Panc1 (cell line): ENCODE results near the gene LENEP. TPM values are rescaled to one million over a fixed set of nuclear protein-coding genes. Genes with fewer than 3 reads are reported as not detected.

Experiments used
- ATAC-seq: fragments of 200-7000 bp; cut with Tn5 transposase; 2 replicates; pipeline ENCODE4 v1.9.1; 2020; ENCODE audit warnings: mild to moderate bottlenecking, moderate library complexity
- BruUV-seq: library from RNA; stranded (reverse); fragments of 400-500 nt; replicated peaks from 2 replicates; lab custom pipeline; 2021; lab: Mats Ljungman, UMichigan
- CTCF ChIA-PET: fragments of 300-600 bp; sonication (Branson Sonifier 250); formaldehyde crosslinking; loops from one replicate; lab custom pipeline; 2022; ENCODE audit warnings: antibody characterized with exemption; lab: Charles Lee
- POLR2A ChIA-PET: fragments of 300-600 bp; sonication (Branson Sonifier 250); formaldehyde crosslinking; loops from one replicate; lab custom pipeline; 2022; ENCODE audit warnings: antibody characterized with exemption; lab: Charles Lee
- DNase-seq: peaks from one replicate; pipeline ENCODE4 v3.0.0-alpha.2; 2010; ENCODE audit warnings: low read depth, low spot score
- H3K27ac ChIP-seq: 2 replicates; pipeline ENCODE4 v1.5.1; 2011; ENCODE audit warnings: mild to moderate bottlenecking, low read length, inconsistent platforms
- H3K27me3 ChIP-seq: fragments of 200-500 bp; sonication (Bioruptor generic); 2 replicates; pipeline ENCODE4 v1.6.0; 2014; ENCODE audit warnings: low read length, inconsistent platforms; ENCODE audit not compliant: control insufficient read depth, insufficient read depth
- H3K36me3 ChIP-seq: fragments of 200-500 bp; sonication (Bioruptor generic); 2 replicates; pipeline ENCODE4 v1.5.1; 2014; ENCODE audit warnings: inconsistent platforms, mild to moderate bottlenecking, low read length, moderate library complexity; ENCODE audit not compliant: control insufficient read depth, insufficient read depth
- H3K4me1 ChIP-seq: 2 replicates; pipeline ENCODE4 v1.5.1; 2011; ENCODE audit warnings: inconsistent platforms, mild to moderate bottlenecking, low read length, moderate library complexity; ENCODE audit not compliant: control insufficient read depth, insufficient read depth
- H3K4me3 ChIP-seq, 2 experiments: 2 replicates each; pipeline ENCODE4 v1.5.1; 2011 to 2012; ENCODE audit warnings: low read depth in 2 of 2, low read length in 2 of 2, mild to moderate bottlenecking in 2 of 2, inconsistent platforms in 1 of 2, moderate library complexity in 1 of 2
- H3K9me3 ChIP-seq: fragments of 200-500 bp; sonication (Bioruptor generic); 2 replicates; pipeline ENCODE4 v1.5.1; 2014; ENCODE audit warnings: low read depth, mild to moderate bottlenecking, inconsistent platforms, low read length, moderate library complexity; ENCODE audit not compliant: control insufficient read depth, insufficient read depth
- POLR2AphosphoS5 ChIP-seq: IDR thresholded peaks from 2 replicates; pipeline ENCODE4 v1.6.1; 2012; ENCODE audit warnings: mild to moderate bottlenecking, low read depth, low read length, moderate library complexity
- SIN3A ChIP-seq: IDR thresholded peaks from 2 replicates; pipeline ENCODE4 v1.6.1; 2012; ENCODE audit warnings: low read depth, mild to moderate bottlenecking, low read length, moderate library complexity, borderline replicate concordance; ENCODE audit not compliant: insufficient read depth
- TCF7L2 ChIP-seq: IDR thresholded peaks from 2 replicates; pipeline ENCODE4 v1.6.1; 2011; ENCODE audit warnings: mild to moderate bottlenecking, low read depth, low read length, inconsistent platforms
- in situ Hi-C: cut with HindIII; loops from 2 replicates; pipeline ENCODE4 v1.10.0; 2016; ENCODE audit warnings: low sequenced_read_pairs, low pct_unique_long_range_greater_than_20kb
- intact Hi-C: fragments of 100-400 bp; cut with micrococcal nuclease; formaldehyde crosslinking; loops from one replicate; pipeline ENCODE4 v1.10.0; 2022; ENCODE audit not compliant: unreplicated experiment
- total RNA-seq: library from RNA; stranded (reverse); gene quantifications from one replicate; pipeline ENCODE4 v1.2.1, GENCODE V29; 2021; ENCODE audit not compliant: unreplicated experiment
- TF ChIP-seq, protein P1 (sequence below): fragments of 450-650 bp; IDR thresholded peaks from 2 replicates; pipeline ENCODE4 v1.5.1; 2017; ENCODE audit warnings: mild to moderate bottlenecking
- TF ChIP-seq, protein P2 (sequence below), 2 experiments: IDR thresholded peaks; 2 replicates each; pipeline ENCODE4 v1.6.1; 2011 to 2012; ENCODE audit warnings: low read depth in 2 of 2, control low read depth in 1 of 2, low read length in 1 of 2, mild to moderate bottlenecking in 1 of 2, moderate library complexity in 1 of 2; ENCODE audit not compliant: insufficient read depth in 1 of 2

The LENEP gene
- total RNA-seq, 1 experiment from 2014 or later, result 0.67 TPM

- no peaks in the 10 kb centered on the region for H3K27me3 ChIP-seq
Measured at GRCh38 chr1:155006601-155007101, 13.3 kb downstream of the LENEP start.

GRCh38 chr1:155007251-155007828 is 14.0 kb downstream of the LENEP start:
- peaks cover 45% of the 10 kb centered on the region for H3K4me1 ChIP-seq
- ATAC-seq, result no peak
- CTCF ChIA-PET, result interaction anchor here (0.6 to 0.7 kb wide), 2 partner anchors 31 to 74 kb away, joined by 3 read pairs; no protein-coding TSS in a partner anchor
- peaks cover 5% of the 10 kb centered on the region; the same call in 1 of the 2 replicates for H3K36me3 ChIP-seq
- TF ChIP-seq TCF7L2 (no peak), POLR2AphosphoS5 (no peak), SIN3A (no peak)
- TF ChIP-seq, protein P1, sequence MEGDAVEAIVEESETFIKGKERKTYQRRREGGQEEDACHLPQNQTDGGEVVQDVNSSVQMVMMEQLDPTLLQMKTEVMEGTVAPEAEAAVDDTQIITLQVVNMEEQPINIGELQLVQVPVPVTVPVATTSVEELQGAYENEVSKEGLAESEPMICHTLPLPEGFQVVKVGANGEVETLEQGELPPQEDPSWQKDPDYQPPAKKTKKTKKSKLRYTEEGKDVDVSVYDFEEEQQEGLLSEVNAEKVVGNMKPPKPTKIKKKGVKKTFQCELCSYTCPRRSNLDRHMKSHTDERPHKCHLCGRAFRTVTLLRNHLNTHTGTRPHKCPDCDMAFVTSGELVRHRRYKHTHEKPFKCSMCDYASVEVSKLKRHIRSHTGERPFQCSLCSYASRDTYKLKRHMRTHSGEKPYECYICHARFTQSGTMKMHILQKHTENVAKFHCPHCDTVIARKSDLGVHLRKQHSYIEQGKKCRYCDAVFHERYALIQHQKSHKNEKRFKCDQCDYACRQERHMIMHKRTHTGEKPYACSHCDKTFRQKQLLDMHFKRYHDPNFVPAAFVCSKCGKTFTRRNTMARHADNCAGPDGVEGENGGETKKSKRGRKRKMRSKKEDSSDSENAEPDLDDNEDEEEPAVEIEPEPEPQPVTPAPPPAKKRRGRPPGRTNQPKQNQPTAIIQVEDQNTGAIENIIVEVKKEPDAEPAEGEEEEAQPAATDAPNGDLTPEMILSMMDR, result no peak
- TF ChIP-seq, protein P2, sequence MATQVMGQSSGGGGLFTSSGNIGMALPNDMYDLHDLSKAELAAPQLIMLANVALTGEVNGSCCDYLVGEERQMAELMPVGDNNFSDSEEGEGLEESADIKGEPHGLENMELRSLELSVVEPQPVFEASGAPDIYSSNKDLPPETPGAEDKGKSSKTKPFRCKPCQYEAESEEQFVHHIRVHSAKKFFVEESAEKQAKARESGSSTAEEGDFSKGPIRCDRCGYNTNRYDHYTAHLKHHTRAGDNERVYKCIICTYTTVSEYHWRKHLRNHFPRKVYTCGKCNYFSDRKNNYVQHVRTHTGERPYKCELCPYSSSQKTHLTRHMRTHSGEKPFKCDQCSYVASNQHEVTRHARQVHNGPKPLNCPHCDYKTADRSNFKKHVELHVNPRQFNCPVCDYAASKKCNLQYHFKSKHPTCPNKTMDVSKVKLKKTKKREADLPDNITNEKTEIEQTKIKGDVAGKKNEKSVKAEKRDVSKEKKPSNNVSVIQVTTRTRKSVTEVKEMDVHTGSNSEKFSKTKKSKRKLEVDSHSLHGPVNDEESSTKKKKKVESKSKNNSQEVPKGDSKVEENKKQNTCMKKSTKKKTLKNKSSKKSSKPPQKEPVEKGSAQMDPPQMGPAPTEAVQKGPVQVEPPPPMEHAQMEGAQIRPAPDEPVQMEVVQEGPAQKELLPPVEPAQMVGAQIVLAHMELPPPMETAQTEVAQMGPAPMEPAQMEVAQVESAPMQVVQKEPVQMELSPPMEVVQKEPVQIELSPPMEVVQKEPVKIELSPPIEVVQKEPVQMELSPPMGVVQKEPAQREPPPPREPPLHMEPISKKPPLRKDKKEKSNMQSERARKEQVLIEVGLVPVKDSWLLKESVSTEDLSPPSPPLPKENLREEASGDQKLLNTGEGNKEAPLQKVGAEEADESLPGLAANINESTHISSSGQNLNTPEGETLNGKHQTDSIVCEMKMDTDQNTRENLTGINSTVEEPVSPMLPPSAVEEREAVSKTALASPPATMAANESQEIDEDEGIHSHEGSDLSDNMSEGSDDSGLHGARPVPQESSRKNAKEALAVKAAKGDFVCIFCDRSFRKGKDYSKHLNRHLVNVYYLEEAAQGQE (IDR thresholded peaks at IDR 0.05; ENCODE audit: insufficient read depth in 1 of 2, low read depth in 2 of 2, low read length in 1 of 2), result no peak
- H3K4me3 ChIP-seq, result no peak overlapping the region
- no peak for DNase-seq
- no peak overlapping the region for H3K27ac ChIP-seq
- no TSS peak for BruUV-seq
- intact Hi-C loops, result no loop called here
- in situ Hi-C loops, result no loop called here
- H3K27me3 ChIP-seq, result no peaks in the 10 kb centered on the region
- POLR2A ChIA-PET, result interaction anchor here (0.7 kb wide), 1 partner anchor 15 kb away, joined by 3 read pairs; no protein-coding TSS in a partner anchor
- no peaks in the 10 kb centered on the region for H3K9me3 ChIP-seq

More at GRCh38 chr1:155006601-155007101, 13.3 kb downstream of the LENEP start:
- no peak for ATAC-seq
- intact Hi-C loops, result no loop called here
- peak overlapping the region; percentile 87 for H3K27ac ChIP-seq
- H3K4me1 ChIP-seq, result peaks cover 42% of the 10 kb centered on the region
- H3K9me3 ChIP-seq, result no peaks in the 10 kb centered on the region
- DNase-seq, result no peak
- ChIA-PET CTCF (interaction anchor here (0.6 kb wide), 1 partner anchor 32 kb away, joined by 3 read pairs; no protein-coding TSS in a partner anchor), POLR2A (interaction anchor here (0.7 kb wide), 1 partner anchor 16 kb away, joined by 3 read pairs; no protein-coding TSS in a partner anchor)
- in situ Hi-C loops, result no loop called here
- H3K36me3 ChIP-seq, result peaks cover 5% of the 10 kb centered on the region; the same call in 1 of the 2 replicates
- TF ChIP-seq TCF7L2 (no peak), POLR2AphosphoS5 (no peak)
- TF ChIP-seq, protein P1, result no peak
- no TSS peak for BruUV-seq
- no peak overlapping the region for H3K4me3 ChIP-seq
